Natural killer cell (primary cell): ENCODE results near the gene SECISBP2L. TPM values are rescaled to one million over a fixed set of nuclear protein-coding genes. Genes with fewer than 3 reads are reported as not detected.
"Not testable (repeated sequence)": the region's sequence is repeated elsewhere in the genome, so short reads cannot be mapped to it uniquely, and the experiment has no call there.

Experiments used
- ATAC-seq, 3 donors: fragments of 150-1000 bp in 2 of 3; fragments of 200-7000 bp in 1 of 3; cut with Tn5 transposase; 1 replicate in 1 of 3; 2 replicates in 2 of 3; pipeline ENCODE4 v1.10.0; 2021; ENCODE audit warnings: mild to moderate bottlenecking in 2 of 3, moderate library complexity in 2 of 3
- DNase-seq, 2 donors: peaks; one replicate each; pipeline versions ENCODE4 v3.0.0 to v3.0.0-alpha.2; 2013 to 2021; ENCODE audit warnings: mixed read lengths in 1 of 2
- H3K27ac ChIP-seq: one replicate; pipeline ENCODE4 v1.5.1; 2013; ENCODE audit warnings: mild to moderate bottlenecking, low read length
- H3K27me3 ChIP-seq: one replicate; pipeline ENCODE4 v1.6.1; 2013; ENCODE audit warnings: low read length; ENCODE audit not compliant: control insufficient read depth, insufficient read depth
- H3K36me3 ChIP-seq: one replicate; pipeline ENCODE4 v1.6.1; 2013; ENCODE audit warnings: low read length; ENCODE audit not compliant: control insufficient read depth, insufficient read depth
- H3K4me1 ChIP-seq: one replicate; pipeline ENCODE4 v1.6.1; 2013; ENCODE audit warnings: low read length; ENCODE audit not compliant: control insufficient read depth, insufficient read depth
- H3K4me3 ChIP-seq: one replicate; pipeline ENCODE4 v1.5.1; 2013; ENCODE audit warnings: low read length
- H3K9me3 ChIP-seq: one replicate; pipeline ENCODE4 v1.6.1; 2013; ENCODE audit warnings: low read length; ENCODE audit not compliant: control insufficient read depth, insufficient read depth
- H3K27ac Mint-ChIP-seq, 2 donors: one replicate each; pipeline ENCODE4 v1.8.0; 2022; ENCODE audit warnings: mild to moderate bottlenecking in 2 of 2, mixed read lengths in 2 of 2, moderate library complexity in 1 of 2
- H3K27me3 Mint-ChIP-seq, 2 donors: one replicate each; pipeline ENCODE4 v1.8.0; 2022; ENCODE audit warnings: low read depth in 2 of 2, mixed read lengths in 2 of 2
- H3K36me3 Mint-ChIP-seq: one replicate; pipeline ENCODE4 v1.8.0; 2022; ENCODE audit warnings: mixed read lengths
- H3K4me1 Mint-ChIP-seq, 2 donors: one replicate each; pipeline ENCODE4 v1.8.0; 2022; ENCODE audit warnings: mixed read lengths in 2 of 2
- H3K4me3 Mint-ChIP-seq: one replicate; pipeline ENCODE4 v1.8.0; 2022; ENCODE audit warnings: mild to moderate bottlenecking, moderate library complexity, mixed read lengths
- H3K9me3 Mint-ChIP-seq, 2 donors: one replicate each; pipeline ENCODE4 v1.8.0; 2022; ENCODE audit warnings: mixed read lengths in 2 of 2
- WGBS: methylation state at CpG from one replicate; pipeline ENCODE4 v1.1.7; 2013; ENCODE audit warnings: missing lambda C conversion rate; ENCODE audit not compliant: insufficient coverage; 5-methylcytosine and 5-hydroxymethylcytosine counted together
- intact Hi-C: fragments of 100-400 bp; cut with micrococcal nuclease; formaldehyde crosslinking; loops from one replicate; pipeline ENCODE4 v1.14.2; 2022
- total RNA-seq, 4 donors: library from RNA; stranded (reverse); fragments of 120-200 nt in 1 of 4; gene quantifications; one replicate each; pipeline versions ENCODE4 v1.2.3 to v1.2.4, GENCODE V29; 2013 to 2022
- TF ChIP-seq, protein P1 (sequence below): fragments of 200-600 bp; IDR thresholded peaks from one replicate; pipeline ENCODE4 v1.8.0; 2022; ENCODE audit warnings: antibody characterized with exemption

SECISBP2L gene
- total RNA-seq, 3 donors from 2014 or later (not counting 1 experiment from before 2014, with no cell fraction given) = 78.8 to 97.7 (median 93.7) TPM

DNA sequence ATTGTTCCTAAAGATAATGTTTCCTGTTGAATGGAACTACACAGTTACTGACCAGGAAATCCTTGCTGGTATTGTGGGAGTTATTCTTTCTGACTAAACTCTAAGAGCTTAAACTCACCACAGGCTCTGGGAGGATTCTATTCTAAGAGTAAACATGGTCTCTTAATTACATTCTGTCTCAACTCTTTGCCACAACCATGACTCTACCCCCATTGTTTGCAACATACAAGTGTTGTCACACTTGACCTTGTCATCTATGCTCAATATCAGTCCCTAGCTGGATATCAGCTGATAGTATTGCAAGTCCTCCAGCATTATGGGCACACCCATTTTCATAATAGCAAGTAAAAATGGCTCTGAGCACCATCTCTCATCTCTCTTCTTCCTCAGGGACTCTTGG, 29.6 kb upstream of the SECISBP2L start:
- TF ChIP-seq, protein P1, sequence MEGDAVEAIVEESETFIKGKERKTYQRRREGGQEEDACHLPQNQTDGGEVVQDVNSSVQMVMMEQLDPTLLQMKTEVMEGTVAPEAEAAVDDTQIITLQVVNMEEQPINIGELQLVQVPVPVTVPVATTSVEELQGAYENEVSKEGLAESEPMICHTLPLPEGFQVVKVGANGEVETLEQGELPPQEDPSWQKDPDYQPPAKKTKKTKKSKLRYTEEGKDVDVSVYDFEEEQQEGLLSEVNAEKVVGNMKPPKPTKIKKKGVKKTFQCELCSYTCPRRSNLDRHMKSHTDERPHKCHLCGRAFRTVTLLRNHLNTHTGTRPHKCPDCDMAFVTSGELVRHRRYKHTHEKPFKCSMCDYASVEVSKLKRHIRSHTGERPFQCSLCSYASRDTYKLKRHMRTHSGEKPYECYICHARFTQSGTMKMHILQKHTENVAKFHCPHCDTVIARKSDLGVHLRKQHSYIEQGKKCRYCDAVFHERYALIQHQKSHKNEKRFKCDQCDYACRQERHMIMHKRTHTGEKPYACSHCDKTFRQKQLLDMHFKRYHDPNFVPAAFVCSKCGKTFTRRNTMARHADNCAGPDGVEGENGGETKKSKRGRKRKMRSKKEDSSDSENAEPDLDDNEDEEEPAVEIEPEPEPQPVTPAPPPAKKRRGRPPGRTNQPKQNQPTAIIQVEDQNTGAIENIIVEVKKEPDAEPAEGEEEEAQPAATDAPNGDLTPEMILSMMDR = no peak
- Mint-ChIP-seq H3K4me3 (no peak overlapping the region), H3K36me3 (no peaks in the 10 kb centered on the region), H3K27me3 (peaks cover 24 to 31% of the 10 kb centered on the region in 2 donors), H3K27ac (no peak overlapping the region), H3K4me1 (no peaks in the 10 kb centered on the region), H3K9me3 (no peaks in the 10 kb centered on the region)
- no peak for ATAC-seq
- H3K27me3 ChIP-seq = no peaks in the 10 kb centered on the region
- no peaks in the 10 kb centered on the region for H3K9me3 ChIP-seq
- H3K27ac ChIP-seq = no peak overlapping the region
- H3K36me3 ChIP-seq = no peaks in the 10 kb centered on the region
- no peak overlapping the region for H3K4me3 ChIP-seq
- intact Hi-C loops = no loop called here
- no peak for DNase-seq
- H3K4me1 ChIP-seq = no peaks in the 10 kb centered on the region

DNA sequence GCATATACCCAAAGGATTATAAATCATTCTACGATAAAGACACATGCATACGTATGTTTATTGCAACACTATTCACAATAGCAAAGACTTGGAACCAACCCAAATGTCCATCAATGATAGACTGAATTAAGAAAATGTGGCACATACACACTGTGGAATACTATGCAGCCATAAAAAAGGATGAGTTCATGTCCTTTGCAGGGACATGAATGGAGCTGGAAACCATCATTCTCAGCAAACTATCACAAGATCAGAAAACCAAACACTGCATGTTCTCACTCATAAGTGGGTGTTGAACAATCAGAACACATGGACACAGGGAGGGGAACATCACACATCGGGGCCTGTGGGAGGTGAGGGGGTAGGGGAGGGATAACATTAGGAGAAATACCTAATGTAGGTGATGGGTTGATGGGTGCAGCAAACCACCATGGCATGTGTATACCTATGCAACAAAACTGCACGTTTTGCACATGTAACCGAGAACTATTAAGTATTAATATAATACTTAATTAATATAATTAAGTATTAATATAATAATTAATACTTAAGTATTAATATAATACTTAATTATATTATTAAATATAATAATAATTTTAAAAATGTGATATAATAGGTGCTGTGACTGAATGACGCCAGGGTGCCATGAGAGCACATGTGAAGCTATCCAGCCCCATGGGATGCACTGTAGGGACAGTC, 28.5 kb upstream of the SECISBP2L start:
- H3K36me3 ChIP-seq, H3K27ac ChIP-seq, H3K4me1 Mint-ChIP-seq, H3K27ac Mint-ChIP-seq, DNase-seq, H3K4me3 Mint-ChIP-seq, H3K27me3 ChIP-seq, H3K9me3 Mint-ChIP-seq, H3K4me1 ChIP-seq, H3K36me3 Mint-ChIP-seq, intact Hi-C loops, ATAC-seq, H3K9me3 ChIP-seq, H3K4me3 ChIP-seq: not testable (repeated sequence)
- peaks cover 30 to 31% of the 10 kb centered on the region in 2 donors for H3K27me3 Mint-ChIP-seq
- 100% methylated on average over 3 of the region's 6 CpGs for WGBS

DNA sequence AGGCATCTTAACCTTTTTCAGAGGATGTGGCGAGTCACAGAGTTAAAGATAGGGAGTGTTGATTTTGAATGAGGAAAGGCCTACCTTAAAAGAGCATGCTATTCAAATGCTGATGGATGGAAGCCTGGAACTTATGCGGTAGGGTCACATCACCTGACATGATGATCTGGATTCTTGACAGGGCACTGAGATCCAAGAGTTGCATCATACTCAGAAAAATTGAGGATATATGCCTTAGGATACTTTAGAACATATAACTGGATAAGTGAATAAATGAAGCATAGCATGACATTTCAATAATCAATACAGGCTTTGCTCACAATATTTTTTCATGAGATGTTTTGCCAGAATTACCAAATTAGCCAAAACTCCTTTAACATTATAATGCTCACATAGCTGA, 20.1 kb upstream of the SECISBP2L start:
- H3K27me3 ChIP-seq = no peaks in the 10 kb centered on the region
- H3K4me3 ChIP-seq = no peak overlapping the region
- H3K36me3 ChIP-seq = no peaks in the 10 kb centered on the region
- 88% methylated on average over 2 of the region's 2 CpGs for WGBS
- H3K4me1 ChIP-seq = no peaks in the 10 kb centered on the region
- intact Hi-C loops = no loop called here
- no peaks in the 10 kb centered on the region for H3K9me3 ChIP-seq
- H3K27me3 Mint-ChIP-seq = peaks cover 11 to 17% of the 10 kb centered on the region in 2 donors
- no peak overlapping the region for H3K27ac ChIP-seq
- no peak for ATAC-seq
- DNase-seq = no peak
- H3K4me3 Mint-ChIP-seq = no peak overlapping the region
- no peaks in the 10 kb centered on the region for H3K36me3 Mint-ChIP-seq
- no peaks in the 10 kb centered on the region for H3K9me3 Mint-ChIP-seq
- TF ChIP-seq, protein P1 = no peak
- H3K27ac Mint-ChIP-seq = no peak overlapping the region
- H3K4me1 Mint-ChIP-seq = no peaks in the 10 kb centered on the region

DNA sequence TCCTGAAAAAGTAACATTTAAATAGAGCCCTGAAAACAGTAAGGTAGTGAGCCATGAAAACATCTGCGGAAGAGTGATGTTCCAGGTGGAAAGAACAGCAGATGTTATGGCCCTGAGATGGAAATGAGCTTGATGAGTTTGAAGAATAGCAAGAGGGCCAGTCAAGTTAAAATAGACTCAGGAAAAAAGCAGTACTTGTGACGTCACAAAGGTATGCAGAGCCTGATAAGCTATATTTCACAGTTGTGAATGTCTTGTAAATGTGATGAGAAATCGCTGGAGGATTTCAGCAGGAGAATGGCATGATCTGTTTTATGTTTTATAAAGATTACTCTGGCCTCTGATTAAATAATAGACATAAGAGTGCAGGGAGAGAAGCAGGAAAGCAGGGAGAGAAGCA, 18.6 kb upstream of the SECISBP2L start:
- Histone ChIP-seq H3K27me3 (no peaks in the 10 kb centered on the region), H3K4me3 (no peak overlapping the region), H3K9me3 (no peaks in the 10 kb centered on the region), H3K27ac (no peak overlapping the region), H3K36me3 (no peaks in the 10 kb centered on the region), H3K4me1 (no peaks in the 10 kb centered on the region)
- Mint-ChIP-seq H3K4me1 (no peaks in the 10 kb centered on the region), H3K27me3 (peaks cover 0 to 11% of the 10 kb centered on the region in 2 donors), H3K36me3 (no peaks in the 10 kb centered on the region), H3K9me3 (no peaks in the 10 kb centered on the region), H3K27ac (no peak overlapping the region), H3K4me3 (no peak overlapping the region)
- intact Hi-C loops = no loop called here
- TF ChIP-seq, protein P1 = no peak
- no peak for ATAC-seq
- no peak for DNase-seq
- 89% methylated on average over 3 of the region's 3 CpGs for WGBS
